SK-N-MC (cell line): ENCODE data around the gene CEACAM8.

ENCODE experiments used
- EZH2 ChIP-seq: fragments of 200-600 bp; sonication (generic); IDR thresholded peaks from one replicate; pipeline ENCODE4 v1.6.1; 2017; ENCODE audit warnings: antibody characterized with exemption
- POLR2AphosphoS5 ChIP-seq: IDR thresholded peaks from 2 replicates; pipeline ENCODE4 v1.6.1; 2012; ENCODE audit warnings: mild to moderate bottlenecking, low read depth, low read length, borderline replicate concordance

GRCh38 chr19:42626181-42626580 lies 31.5 kb upstream of the CEACAM8 start:
- TF ChIP-seq EZH2 = no peak
- no peak for TF ChIP-seq POLR2AphosphoS5
